ENCODE measurements around the gene MVB12B. TPM values are rescaled to one million over a fixed set of nuclear protein-coding genes. Genes with fewer than 3 reads are reported as not detected.

The MVB12B gene
- total and polyA plus RNA-seq, 2 donors (not counting 1 experiment from before 2014, with no cell fraction given), result 2.5 to 2.6 TPM

DNA sequence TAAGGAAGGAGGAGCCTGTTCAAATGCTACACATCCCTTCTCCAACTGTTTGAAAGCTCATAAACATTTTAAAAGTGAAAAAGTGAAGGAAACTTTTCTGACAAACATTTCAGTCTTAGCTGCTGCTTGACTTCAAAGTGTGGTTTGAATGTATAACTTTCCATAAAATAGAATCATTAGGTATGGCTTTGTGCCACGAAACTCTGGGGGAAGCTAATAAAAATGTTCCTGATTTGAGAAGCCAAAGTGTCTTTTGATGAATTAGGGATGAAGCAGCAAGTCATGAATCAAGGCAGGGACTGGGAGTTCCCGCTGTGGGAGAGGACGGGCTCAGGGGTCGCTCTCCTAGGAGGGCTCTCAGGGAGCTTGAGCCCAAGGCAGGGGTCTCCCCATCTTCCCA, 15.3 kb downstream of the MVB12B start:
- H3K9me3 ChIP-seq (ENCODE audit: control insufficient read depth, insufficient read depth, low read depth, low read length), result no peaks in the 10 kb centered on the region
- TF ChIP-seq CTCF (conservative IDR thresholded peaks at IDR 0.05 in 1 of 2, IDR thresholded peaks at IDR 0.05 in 1 of 2; ENCODE audit: low read depth in 1 of 2, low read length in 2 of 2) (no peak), EZH2 (IDR thresholded peaks at IDR 0.05; ENCODE audit: low read length, missing control alignments) (no peak)
- H3K4me3 ChIP-seq (replicated peaks in 1 of 4; ENCODE audit: control extremely low read depth in 1 of 4, insufficient read depth in 1 of 4, low read depth in 3 of 4, low read length in 4 of 4), result no peak overlapping the region
- no peaks in the 10 kb centered on the region for H3K79me2 ChIP-seq (ENCODE audit: control insufficient read depth, insufficient read depth, low read length)
- no peak overlapping the region for H3K9ac ChIP-seq (ENCODE audit: insufficient read depth, low read length)
- DNase-seq (ENCODE audit: low read depth in 2 of 2), result no peak
- H3K27ac ChIP-seq (ENCODE audit: insufficient read depth, low read length), result no peak overlapping the region
- no peak overlapping the region for H2AFZ ChIP-seq (ENCODE audit: low read length)
- no peaks in the 10 kb centered on the region for H3K27me3 ChIP-seq (ENCODE audit: control insufficient read depth, insufficient read depth, low read length)
- H4K20me1 ChIP-seq (ENCODE audit: control insufficient read depth, extremely low read depth, insufficient read depth, low read length), result no peaks in the 10 kb centered on the region
- no peak overlapping the region for H3K4me2 ChIP-seq (ENCODE audit: extremely low read depth, insufficient read depth, low read length)
- H3K4me1 ChIP-seq (ENCODE audit: control insufficient read depth, extremely low read depth, insufficient read depth, low read length), result no peaks in the 10 kb centered on the region
- no peaks in the 10 kb centered on the region for H3K36me3 ChIP-seq (ENCODE audit: control insufficient read depth, insufficient read depth, low read length)

DNA sequence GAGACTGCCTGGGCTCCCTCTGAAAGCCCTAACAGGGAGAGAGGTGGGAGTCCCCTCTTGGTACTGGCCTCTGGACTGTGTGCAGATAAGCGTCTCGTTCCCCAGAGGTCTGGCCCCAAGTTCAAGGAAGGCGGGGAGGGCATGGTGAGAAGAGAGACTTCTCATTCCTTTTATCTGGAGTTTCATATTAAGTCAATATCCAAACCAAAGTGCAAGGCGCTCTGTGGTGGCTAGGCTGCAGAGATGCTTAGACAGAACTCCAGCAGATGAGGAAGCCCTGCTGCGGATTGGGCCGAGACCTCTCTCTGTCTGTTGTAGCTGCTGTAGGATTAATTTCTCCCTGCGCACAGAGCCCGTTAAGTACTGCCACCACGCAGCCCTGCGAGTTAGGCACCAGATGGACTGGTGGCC, 16.0 kb downstream of the MVB12B start:
- Histone ChIP-seq H3K4me2 (ENCODE audit: extremely low read depth, insufficient read depth, low read length) (no peak overlapping the region), H3K4me3 (replicated peaks in 1 of 4; ENCODE audit: control extremely low read depth in 1 of 4, insufficient read depth in 1 of 4, low read depth in 3 of 4, low read length in 4 of 4) (no peak overlapping the region), H3K79me2 (ENCODE audit: control insufficient read depth, insufficient read depth, low read length) (no peaks in the 10 kb centered on the region), H4K20me1 (ENCODE audit: control insufficient read depth, extremely low read depth, insufficient read depth, low read length) (no peaks in the 10 kb centered on the region), H3K9ac (ENCODE audit: insufficient read depth, low read length) (no peak overlapping the region), H3K9me3 (ENCODE audit: control insufficient read depth, insufficient read depth, low read depth, low read length) (no peaks in the 10 kb centered on the region), H3K36me3 (ENCODE audit: control insufficient read depth, insufficient read depth, low read length) (no peaks in the 10 kb centered on the region), H3K27me3 (ENCODE audit: control insufficient read depth, insufficient read depth, low read length) (no peaks in the 10 kb centered on the region), H3K4me1 (ENCODE audit: control insufficient read depth, extremely low read depth, insufficient read depth, low read length) (no peaks in the 10 kb centered on the region), H2AFZ (ENCODE audit: low read length) (no peak overlapping the region), H3K27ac (ENCODE audit: insufficient read depth, low read length) (no peak overlapping the region)
- TF ChIP-seq EZH2 (IDR thresholded peaks at IDR 0.05; ENCODE audit: low read length, missing control alignments), result no peak
- TF ChIP-seq CTCF (conservative IDR thresholded peaks at IDR 0.05 in 1 of 2, IDR thresholded peaks at IDR 0.05 in 1 of 2; ENCODE audit: low read depth in 1 of 2, low read length in 2 of 2), result no peak
- no peak for DNase-seq (ENCODE audit: low read depth in 2 of 2)

GRCh38 chr9:126343271-126343700, 16.7 kb downstream of the MVB12B start:
- no peak overlapping the region for H3K27ac ChIP-seq (ENCODE audit: insufficient read depth, low read length)
- H3K79me2 ChIP-seq (ENCODE audit: control insufficient read depth, insufficient read depth, low read length), result no peaks in the 10 kb centered on the region
- H2AFZ ChIP-seq (ENCODE audit: low read length), result no peak overlapping the region
- H3K9me3 ChIP-seq (ENCODE audit: control insufficient read depth, insufficient read depth, low read depth, low read length), result no peaks in the 10 kb centered on the region
- no peak overlapping the region for H3K9ac ChIP-seq (ENCODE audit: insufficient read depth, low read length)
- DNase-seq (ENCODE audit: low read depth in 2 of 2), result no peak
- TF ChIP-seq EZH2 (IDR thresholded peaks at IDR 0.05; ENCODE audit: low read length, missing control alignments) (no peak), CTCF (conservative IDR thresholded peaks at IDR 0.05 in 1 of 2, IDR thresholded peaks at IDR 0.05 in 1 of 2; ENCODE audit: low read depth in 1 of 2, low read length in 2 of 2) (no peak)
- no peaks in the 10 kb centered on the region for H3K36me3 ChIP-seq (ENCODE audit: control insufficient read depth, insufficient read depth, low read length)
- H4K20me1 ChIP-seq (ENCODE audit: control insufficient read depth, extremely low read depth, insufficient read depth, low read length), result no peaks in the 10 kb centered on the region
- no peak overlapping the region for H3K4me3 ChIP-seq (replicated peaks in 1 of 4; ENCODE audit: control extremely low read depth in 1 of 4, insufficient read depth in 1 of 4, low read depth in 3 of 4, low read length in 4 of 4)
- H3K27me3 ChIP-seq (ENCODE audit: control insufficient read depth, insufficient read depth, low read length), result no peaks in the 10 kb centered on the region
- H3K4me2 ChIP-seq (ENCODE audit: extremely low read depth, insufficient read depth, low read length), result no peak overlapping the region
- no peaks in the 10 kb centered on the region for H3K4me1 ChIP-seq (ENCODE audit: control insufficient read depth, extremely low read depth, insufficient read depth, low read length)

All from fibroblast of lung (primary cell).